ENCODE results near the gene P2RX1. TPM values are rescaled to one million over a fixed set of nuclear protein-coding genes. Genes with fewer than 3 reads are reported as not detected.

Gene P2RX1
- polyA plus RNA-seq, 2 of the 4 experiments (the other 2 are of a cell fraction): 0.05 to 0.13 TPM

DNA sequence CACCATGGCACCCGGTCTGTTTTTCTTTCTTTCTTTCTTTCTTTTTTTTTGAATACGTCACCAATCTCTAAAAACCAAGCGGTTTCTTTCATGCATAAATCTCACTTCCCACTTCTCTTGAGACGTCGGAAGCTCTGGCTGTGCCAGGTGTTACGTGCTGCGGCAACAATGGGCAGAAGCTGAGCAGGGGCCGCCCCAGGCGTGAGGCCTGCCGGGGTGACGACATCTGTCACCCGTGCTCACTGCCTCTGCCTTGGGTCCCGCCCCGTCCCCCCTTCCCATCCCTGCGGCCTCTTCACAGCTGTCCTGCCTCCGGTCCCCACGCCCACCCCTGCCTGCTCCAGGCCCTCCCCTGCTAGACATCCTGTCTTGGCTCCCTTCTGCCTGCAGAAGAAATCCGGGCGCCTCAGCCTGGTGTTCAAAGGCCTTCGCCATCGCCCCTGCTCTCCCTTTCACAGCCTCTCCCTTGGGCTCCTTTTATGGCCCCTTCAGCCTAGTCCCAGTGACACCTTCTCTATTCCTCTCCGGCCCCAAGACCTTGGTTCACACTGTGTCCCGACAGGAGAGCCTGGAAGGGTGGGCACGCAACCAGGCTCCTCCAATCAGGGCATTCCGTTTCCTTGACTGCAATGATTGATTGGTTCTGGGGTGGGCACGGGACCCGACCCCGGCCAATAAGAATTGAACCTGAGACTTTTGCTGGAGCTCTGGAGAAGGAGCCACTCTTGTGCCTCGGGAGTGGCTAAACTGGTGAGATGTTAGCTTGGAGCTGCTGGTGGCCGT, 4.8 kb downstream of the P2RX1 start (continued):
- TF ChIP-seq HOXA7 (CRISPR knock-in tag; IDR thresholded peaks at IDR 0.05) (no peak), HOXB5 (CRISPR knock-in tag; IDR thresholded peaks at IDR 0.05) (no peak), ATOH8 (CRISPR knock-in tag; IDR thresholded peaks at IDR 0.05; ENCODE audit: low read depth) (no peak), HOXB13 (CRISPR knock-in tag; IDR thresholded peaks at IDR 0.05; ENCODE audit: low read depth) (no peak)

- no peak overlapping the region for H3K4me3 ChIP-seq
- 0 out of 3 replicates have a peak, but pooled peaks cover 4% of the 10 kb centered on the region for H3K4me1 ChIP-seq
- ChIA-PET POLR2A (no interaction called here), CTCF (interaction anchor here (0.6 to 13.0 kb wide), 6 partner anchors 10 to 164 kb away, joined by 3 to 256 read pairs (median 42); partner anchors contain the start of gene CAMKK1)
- WGBS (ENCODE audit: missing lambda C conversion rate): 63% methylated on average over 11 of the region's 11 CpGs
- DNase-seq (ENCODE audit: low read depth in 1 of 2, low spot score in 1 of 2): no peak
- TF ChIP-seq BHLHE40 (IDR thresholded peaks at IDR 0.05; ENCODE audit: low read depth, low read length) (no peak), MAZ (IDR thresholded peaks at IDR 0.05; ENCODE audit: borderline replicate concordance, low read depth, low read length) (no peak), CBX2 (IDR thresholded peaks at IDR 0.05; ENCODE audit: borderline replicate concordance, low read depth) (no peak), ESRRA (IDR thresholded peaks at IDR 0.05; ENCODE audit: borderline replicate concordance, low read length) (no peak), CBX8 (IDR thresholded peaks at IDR 0.05) (no peak), FOSB (CRISPR knock-in tag; IDR thresholded peaks at IDR 0.05) (no peak), SMC3 (IDR thresholded peaks at IDR 0.05) (no peak), NR3C1 (IDR thresholded peaks at IDR 0.05) (no peak), TFCP2L1 (CRISPR knock-in tag; IDR thresholded peaks at IDR 0.05) (no peak), POLR2AphosphoS2 (conservative IDR thresholded peaks at IDR 0.05; ENCODE audit: low read length) (no peak), SREBF2 (IDR thresholded peaks at IDR 0.05) (no peak), ZFP36 (IDR thresholded peaks at IDR 0.05; ENCODE audit: borderline replicate concordance, partially characterized antibody) (no peak), KDM1A (IDR thresholded peaks at IDR 0.05; ENCODE audit: low read depth) (no peak), TP53 (CRISPR knock-in tag; IDR thresholded peaks at IDR 0.05) (no peak), HDAC2 (IDR thresholded peaks at IDR 0.05) (no peak), PHF8 (IDR thresholded peaks at IDR 0.05; ENCODE audit: borderline replicate concordance, low read depth) (no peak)
- TF ChIP-seq, protein P1, sequence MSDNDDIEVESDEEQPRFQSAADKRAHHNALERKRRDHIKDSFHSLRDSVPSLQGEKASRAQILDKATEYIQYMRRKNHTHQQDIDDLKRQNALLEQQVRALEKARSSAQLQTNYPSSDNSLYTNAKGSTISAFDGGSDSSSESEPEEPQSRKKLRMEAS (IDR thresholded peaks at IDR 0.05): no peak
- TF ChIP-seq, protein P2, sequence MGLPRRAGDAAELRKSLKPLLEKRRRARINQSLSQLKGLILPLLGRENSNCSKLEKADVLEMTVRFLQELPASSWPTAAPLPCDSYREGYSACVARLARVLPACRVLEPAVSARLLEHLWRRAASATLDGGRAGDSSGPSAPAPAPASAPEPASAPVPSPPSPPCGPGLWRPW (IDR thresholded peaks at IDR 0.05): no peak
- TF ChIP-seq, protein P3, sequence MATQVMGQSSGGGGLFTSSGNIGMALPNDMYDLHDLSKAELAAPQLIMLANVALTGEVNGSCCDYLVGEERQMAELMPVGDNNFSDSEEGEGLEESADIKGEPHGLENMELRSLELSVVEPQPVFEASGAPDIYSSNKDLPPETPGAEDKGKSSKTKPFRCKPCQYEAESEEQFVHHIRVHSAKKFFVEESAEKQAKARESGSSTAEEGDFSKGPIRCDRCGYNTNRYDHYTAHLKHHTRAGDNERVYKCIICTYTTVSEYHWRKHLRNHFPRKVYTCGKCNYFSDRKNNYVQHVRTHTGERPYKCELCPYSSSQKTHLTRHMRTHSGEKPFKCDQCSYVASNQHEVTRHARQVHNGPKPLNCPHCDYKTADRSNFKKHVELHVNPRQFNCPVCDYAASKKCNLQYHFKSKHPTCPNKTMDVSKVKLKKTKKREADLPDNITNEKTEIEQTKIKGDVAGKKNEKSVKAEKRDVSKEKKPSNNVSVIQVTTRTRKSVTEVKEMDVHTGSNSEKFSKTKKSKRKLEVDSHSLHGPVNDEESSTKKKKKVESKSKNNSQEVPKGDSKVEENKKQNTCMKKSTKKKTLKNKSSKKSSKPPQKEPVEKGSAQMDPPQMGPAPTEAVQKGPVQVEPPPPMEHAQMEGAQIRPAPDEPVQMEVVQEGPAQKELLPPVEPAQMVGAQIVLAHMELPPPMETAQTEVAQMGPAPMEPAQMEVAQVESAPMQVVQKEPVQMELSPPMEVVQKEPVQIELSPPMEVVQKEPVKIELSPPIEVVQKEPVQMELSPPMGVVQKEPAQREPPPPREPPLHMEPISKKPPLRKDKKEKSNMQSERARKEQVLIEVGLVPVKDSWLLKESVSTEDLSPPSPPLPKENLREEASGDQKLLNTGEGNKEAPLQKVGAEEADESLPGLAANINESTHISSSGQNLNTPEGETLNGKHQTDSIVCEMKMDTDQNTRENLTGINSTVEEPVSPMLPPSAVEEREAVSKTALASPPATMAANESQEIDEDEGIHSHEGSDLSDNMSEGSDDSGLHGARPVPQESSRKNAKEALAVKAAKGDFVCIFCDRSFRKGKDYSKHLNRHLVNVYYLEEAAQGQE (IDR thresholded peaks at IDR 0.05): no peak
- no peak for ATAC-seq
- H3K27ac ChIP-seq: no peak overlapping the region
- no peaks in the 10 kb centered on the region for H3K9me3 ChIP-seq
- H3K4me2 ChIP-seq: no peak overlapping the region
- FAIRE-seq: no peak
These were observed 5.6 kb downstream of the P2RX1 start for GRCh38 chr17:3910420-3911270.
